AG20443 (cell line): ENCODE data around the gene SLC50A1.
A peak's percentile ranks its signal among the peaks of the same experiment; 100 is the strongest.
"Not testable (repeated sequence)": the region's sequence is repeated elsewhere in the genome, so short reads cannot be mapped to it uniquely, and the experiment has no call there.

Experiments
- DNase-seq: peaks from one replicate; pipeline ENCODE4 v3.0.0; 2012; ENCODE audit warnings: low spot score, mixed read lengths

Gene SLC50A1

DNA sequence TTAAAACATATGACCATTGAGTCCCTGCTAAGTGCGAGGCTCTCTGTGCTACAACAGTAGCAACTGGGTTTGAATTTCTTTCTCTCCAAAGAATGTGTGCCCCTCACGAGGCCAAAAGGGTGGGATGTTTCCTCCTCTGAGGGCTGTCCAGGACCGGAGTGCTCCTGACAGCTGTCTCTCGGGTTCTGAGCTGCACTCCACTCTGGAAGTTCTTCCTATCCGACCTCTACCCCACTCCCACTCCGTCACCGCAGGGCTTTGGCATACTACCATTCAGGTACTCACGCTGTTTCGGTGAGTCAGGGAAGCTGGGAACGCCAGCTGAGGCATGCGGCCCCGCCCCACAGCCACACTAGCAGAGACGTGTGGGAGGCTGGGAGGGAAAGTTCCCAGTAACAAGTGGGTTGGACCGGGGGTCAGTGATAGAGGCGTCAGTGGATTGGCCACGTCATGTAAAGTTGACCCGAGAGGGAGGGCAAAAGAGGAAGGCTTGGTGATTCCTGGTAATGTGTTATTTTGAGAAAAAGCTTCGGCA lies 705 bp upstream of the SLC50A1 start:
- DNase-seq: peak; percentile 93

DNA sequence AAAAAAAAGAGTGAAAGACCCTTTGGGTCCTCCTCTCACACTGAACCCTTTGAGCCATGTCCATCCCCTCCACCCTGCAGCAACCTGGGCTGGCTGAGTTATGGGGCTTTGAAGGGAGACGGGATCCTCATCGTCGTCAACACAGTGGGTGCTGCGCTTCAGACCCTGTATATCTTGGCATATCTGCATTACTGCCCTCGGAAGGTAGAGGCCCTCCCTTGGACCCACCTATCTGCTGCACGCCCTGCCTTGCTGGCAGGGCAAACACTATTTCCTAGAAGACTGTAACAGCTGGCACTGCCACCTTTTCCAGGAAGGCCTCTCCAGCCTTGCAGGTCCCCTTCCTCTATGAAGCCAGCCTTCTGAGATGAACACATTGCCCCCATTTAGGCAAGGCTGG lies 1.1 kb downstream of the SLC50A1 start:
- peak; percentile 4 for DNase-seq

GRCh38 chr1:155137154-155137949 lies 1.7 kb downstream of the SLC50A1 start:
- no peak for DNase-seq

- DNase-seq: peak; percentile 87
Measured at GRCh38 chr1:155139895-155140629, 4.4 kb downstream of the SLC50A1 start, which contains the start of gene DPM3. TSS of gene DPM3 (minus strand) at chr1:155140531. CDS start at chr1:155140240, 291 bp downstream.

DNA sequence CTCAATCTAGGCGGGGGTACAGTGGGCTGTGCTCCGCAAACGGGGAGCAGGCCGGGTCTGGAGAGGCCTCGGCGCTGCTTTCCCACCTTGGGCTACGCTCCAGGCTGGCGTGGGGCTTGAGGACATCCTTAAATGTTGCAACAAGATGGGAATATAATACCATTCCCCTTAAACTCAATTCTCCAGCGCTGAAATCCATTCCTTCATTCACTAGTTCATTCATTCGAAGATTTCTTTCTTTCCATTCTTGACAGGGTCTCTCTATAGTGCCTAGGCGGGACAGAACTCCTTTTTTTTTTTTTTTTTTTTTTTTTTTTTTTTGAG lies 4.9 kb downstream of the SLC50A1 start:
- DNase-seq: no peak

DNA sequence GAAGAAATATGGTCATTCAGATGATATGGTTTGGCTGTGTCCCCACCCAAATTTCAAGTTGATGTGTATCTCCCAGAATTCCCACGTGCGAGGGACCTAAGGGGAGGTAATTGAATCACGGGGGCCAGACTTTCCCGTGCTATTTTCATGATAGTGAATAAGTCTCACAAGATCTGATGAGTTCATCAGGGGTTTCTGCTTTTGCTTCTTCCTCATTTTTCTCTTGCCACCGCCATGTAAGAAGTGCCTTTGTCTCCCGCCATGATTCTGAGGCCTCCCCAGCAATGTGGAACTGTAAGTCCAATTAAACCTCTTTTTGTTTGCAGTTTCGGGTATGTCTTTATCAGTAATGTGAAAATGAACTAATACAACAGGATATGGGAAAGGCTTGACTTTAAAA lies 6.1 kb downstream of the SLC50A1 start:
- DNase-seq: no peak

DNA sequence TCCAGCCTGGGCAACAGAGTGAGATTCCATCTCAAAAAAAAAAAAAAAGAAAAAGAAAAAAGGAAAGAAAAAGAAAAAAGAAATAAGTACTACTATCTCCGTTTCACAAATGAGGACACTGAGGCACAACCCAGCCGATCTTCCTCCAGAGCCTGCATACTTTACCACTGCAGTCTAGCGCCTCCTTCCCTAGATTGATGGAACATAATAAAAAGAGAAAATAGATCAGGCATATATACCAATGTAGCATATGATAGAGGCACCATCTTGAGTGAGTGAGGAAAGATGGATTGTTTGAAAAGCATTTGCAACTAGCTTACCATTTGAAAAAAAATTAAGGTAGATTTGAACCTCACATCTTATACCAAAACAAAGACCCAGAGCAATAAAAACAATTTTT lies 9.8 kb downstream of the SLC50A1 start:
- no peak for DNase-seq

DNA sequence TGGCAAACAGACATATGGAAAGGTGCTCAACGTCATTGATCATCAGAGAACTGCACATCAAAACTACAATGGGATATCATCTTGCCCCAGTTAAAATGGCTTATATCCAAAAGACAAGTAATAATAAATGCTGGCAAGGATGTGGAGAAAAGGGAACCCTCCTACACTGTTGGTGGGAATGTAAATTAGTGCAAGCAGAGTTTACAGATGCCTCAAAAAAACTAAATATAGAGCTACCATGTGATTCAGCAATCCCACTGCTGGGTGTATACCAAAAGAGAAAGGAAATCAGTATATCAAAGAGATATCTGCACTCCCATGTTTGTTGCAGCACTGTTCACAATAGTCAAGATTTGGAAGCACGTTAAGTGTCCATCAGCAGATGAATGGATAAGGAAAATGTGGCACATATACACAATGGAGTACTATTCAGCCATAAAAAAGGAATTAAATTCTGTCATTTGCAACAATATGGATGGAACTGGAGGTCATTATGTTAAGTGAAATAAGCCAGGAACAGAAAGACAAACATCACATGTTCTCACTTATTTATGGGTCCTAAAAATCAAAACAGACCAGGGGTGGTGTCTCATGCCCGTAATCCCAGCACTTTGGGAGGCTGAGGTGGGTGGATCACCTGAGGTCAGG lies 20.5 kb downstream of the SLC50A1 start:
- DNase-seq: not testable (repeated sequence)

- DNase-seq: no peak
Measured at GRCh38 chr1:155158991-155159390, 23.3 kb downstream of the SLC50A1 start.

GRCh38 chr1:155160128-155160527 lies 24.5 kb downstream of the SLC50A1 start:
- DNase-seq: no peak

DNA sequence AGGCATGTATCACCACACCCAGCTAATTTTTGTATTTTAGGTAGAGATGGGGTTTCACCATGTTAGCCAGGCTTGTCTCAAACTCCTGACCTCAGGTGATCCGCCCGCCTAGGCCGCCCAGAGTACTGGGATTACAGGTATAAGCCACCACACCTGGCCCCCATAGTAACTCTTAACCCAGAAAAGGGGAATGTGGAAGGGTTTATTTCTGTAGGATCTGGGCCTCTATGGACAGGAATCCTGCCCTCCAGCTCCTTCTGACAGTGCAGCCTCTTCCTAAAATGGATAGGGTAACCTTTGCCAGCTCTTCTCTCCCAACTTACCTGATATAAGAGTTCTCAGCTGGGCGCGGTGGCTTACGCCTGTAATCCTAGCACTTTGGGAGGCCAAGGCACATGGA lies 27.0 kb downstream of the SLC50A1 start:
- not testable (repeated sequence) for DNase-seq

DNA sequence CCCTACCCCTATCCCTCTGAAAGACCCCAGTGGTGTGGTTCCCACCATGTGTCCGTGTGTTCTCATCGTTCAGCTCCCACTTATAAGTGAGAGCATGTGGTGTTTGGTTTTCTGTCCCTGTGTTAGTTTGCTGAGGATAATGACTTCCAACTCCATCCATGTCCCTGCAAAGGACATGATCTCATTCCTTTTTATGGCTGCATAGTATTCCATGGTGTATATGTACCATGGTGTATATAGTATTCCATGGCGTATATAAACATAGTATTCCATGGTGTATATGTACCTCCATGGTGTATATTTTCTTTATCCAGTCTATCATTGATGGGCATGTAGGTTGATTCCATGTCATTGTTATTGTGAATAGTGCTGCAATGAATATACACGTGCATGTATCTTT lies 28.1 kb downstream of the SLC50A1 start:
- DNase-seq: not testable (repeated sequence)

DNA sequence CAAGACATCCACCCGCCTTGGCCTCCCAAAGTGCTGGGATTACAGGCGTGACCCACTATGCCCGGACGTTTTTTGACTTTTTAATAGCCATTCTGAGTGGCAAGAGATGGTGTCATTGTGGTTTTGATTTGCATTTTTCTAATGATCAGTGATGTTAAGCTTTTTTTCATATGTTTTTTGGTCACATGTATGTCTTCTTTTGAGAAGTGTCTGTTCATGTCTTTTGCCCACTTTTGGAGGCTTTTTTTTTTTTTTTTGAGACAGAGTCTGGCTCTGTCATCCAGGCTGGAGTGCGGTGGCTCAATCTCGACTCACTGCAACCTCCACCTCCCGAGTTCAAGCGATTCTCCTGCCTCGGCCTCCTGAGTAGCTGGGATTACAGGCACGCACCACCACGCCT lies 29.0 kb downstream of the SLC50A1 start:
- not testable (repeated sequence) for DNase-seq

DNA sequence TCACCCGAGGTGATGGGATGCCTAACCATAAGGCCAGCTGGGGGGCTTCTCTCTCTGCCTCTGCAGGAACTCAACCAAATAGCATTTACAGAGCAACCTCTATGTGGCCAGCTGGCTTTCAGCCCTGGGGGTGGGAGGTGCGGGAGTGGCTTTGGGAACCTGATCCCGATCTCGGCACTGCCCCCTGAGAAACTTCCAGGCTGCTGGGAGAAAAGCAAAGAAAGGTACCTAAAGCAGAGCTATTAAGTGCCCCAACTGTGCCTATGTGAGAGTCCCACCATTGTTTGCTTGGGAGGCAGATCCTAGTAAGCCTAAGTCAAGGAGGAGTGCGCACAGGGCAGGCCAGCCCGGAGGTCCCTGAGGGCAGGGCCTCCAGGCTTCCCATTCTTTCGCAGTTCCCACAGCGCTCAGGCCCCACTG lies 30.4 kb downstream of the SLC50A1 start:
- DNase-seq: no peak

- DNase-seq: no peak
Measured at GRCh38 chr1:155166471-155167165, 31.0 kb downstream of the SLC50A1 start.

- peak; percentile 80 for DNase-seq
Measured at GRCh38 chr1:155167166-155168104, 31.8 kb downstream of the SLC50A1 start.

DNA sequence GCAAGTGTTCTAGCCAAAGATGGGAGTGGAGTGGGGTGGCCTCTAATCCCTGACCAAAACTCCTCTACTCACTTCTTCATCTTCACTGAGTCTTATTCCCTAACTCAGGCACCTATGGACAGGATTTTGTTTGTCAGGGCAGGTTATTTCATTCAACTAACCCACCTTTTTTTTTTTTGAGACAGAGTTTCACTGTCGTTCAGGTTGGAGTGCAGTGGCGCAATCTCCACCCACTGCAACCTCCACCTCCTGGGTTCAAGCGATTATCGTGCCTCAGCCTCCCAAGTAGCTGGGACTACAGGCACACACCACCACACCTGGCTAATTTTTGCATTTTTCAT lies 32.4 kb downstream of the SLC50A1 start:
- DNase-seq: not testable (repeated sequence)

DNA sequence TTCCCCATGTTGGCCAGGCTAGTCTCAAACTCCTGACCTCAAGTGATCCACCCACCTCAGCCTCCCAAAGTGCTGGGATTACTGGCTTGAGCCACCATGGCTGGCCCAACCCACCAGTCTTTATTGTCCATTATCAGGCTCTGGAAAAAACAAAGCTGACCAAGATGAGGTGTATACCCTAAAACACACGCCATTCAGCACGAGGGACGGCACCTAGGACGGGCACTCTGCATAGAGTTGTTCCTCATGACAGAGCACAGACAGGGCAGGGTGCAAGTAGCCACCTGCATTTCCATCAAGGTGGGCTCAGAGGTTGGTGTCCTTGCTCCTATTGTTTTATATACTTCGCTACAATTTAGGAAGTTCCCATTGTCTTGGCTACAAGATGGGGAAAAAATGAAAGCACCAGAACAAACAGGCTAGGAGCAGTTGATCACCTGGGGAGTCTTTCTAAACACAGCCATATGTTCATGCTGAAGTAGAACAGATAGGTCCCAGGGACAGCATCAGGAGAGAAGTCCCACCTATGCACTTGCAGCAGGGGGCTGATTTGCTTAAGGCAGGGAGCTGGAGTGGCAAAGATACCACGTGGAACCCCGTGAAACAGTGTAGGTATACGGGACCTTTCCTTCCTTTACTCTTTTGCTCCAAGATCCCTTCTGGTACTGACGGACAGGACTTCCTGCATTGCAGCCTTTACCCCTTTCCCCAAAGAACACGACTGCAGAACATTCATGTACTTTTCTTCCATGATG lies 33.0 kb downstream of the SLC50A1 start:
- DNase-seq: no peak

DNA sequence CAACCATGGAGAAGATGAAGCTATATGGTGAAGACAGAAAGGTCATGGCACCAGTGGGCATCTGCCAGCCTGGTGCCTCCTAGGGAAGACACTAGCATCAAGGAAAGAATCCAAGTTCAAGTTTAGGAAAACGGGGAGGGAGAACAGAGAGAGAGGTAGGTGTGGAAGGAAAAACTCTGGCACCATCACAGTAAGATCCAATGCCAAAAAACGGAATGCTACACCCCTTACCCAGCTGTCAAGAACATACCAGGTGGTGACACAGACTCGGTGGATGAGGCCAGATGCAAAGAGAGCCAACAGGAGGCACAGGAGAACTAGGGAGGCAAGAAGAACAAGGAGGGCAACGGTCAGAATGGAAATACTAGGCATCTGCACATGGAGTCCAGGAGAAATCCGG lies 33.9 kb downstream of the SLC50A1 start:
- no peak for DNase-seq

- DNase-seq: no peak
Measured at GRCh38 chr1:155170101-155170785, 34.6 kb downstream of the SLC50A1 start.
